GM13976 (cell line): ENCODE data around the gene BET1L.

Source experiments
- DNase-seq: peaks from one replicate; pipeline ENCODE4 v3.0.0; 2012; ENCODE audit warnings: low spot score
- in situ Hi-C: fragments of 300-500 bp; cut with MboI; formaldehyde crosslinking; loops from one replicate; pipeline ENCODE4 v1.12.0; 2022; ENCODE audit warnings: low sequenced_read_pairs, mixed read lengths, inconsistent platforms; ENCODE audit not compliant: unreplicated experiment
- TF ChIP-seq, protein P1 (sequence below): IDR thresholded peaks from 2 replicates; pipeline ENCODE4 v1.5.1; 2012; ENCODE audit warnings: borderline replicate concordance, mild to moderate bottlenecking; ENCODE audit not compliant: insufficient read depth; ENCODE audit errors: extremely low read depth, missing control alignments, control extremely low read depth

The BET1L gene

DNA sequence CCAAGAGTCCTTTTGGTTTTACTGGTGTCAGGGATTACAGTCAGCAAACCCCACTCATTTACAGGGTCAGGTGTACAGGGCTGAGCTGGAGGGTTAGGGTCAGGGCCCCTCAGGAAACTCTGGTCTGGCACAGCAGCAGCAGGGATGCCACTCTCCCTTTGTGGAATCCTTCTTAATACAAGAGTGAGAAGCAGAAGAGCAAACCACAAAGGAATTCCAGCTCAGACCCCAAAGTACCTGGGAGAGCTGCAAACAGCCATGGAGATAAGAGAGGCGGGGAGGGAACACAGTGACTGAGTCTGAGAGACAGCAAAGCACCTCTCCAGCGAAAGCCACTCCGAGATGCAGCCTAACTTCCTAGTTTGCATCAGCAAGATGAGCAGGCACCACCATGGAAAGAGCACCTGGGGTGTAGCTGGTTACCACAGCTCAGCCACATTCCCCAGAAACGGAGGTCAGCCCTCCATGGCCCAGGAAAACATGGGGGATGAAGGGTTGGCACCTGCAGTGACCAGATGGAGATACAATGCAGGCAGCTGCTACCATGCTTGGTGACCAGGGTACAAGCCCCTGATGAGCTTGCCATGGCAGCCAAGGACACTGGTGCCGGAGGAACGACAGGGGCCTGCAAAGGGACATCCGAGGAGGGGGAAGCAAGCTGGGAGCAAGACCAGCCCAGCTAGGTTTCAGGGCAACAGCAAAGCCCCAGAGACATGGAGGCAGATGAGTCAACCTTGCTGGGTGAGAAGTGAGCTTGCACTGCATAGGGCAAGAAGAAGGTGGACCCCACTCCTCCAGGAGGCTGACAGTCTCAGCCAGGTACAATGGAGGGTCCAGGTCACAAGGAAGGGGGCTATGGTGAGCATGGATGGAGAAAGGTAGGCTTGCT, 3.9 kb downstream of the BET1L start:
- TF ChIP-seq, protein P1, sequence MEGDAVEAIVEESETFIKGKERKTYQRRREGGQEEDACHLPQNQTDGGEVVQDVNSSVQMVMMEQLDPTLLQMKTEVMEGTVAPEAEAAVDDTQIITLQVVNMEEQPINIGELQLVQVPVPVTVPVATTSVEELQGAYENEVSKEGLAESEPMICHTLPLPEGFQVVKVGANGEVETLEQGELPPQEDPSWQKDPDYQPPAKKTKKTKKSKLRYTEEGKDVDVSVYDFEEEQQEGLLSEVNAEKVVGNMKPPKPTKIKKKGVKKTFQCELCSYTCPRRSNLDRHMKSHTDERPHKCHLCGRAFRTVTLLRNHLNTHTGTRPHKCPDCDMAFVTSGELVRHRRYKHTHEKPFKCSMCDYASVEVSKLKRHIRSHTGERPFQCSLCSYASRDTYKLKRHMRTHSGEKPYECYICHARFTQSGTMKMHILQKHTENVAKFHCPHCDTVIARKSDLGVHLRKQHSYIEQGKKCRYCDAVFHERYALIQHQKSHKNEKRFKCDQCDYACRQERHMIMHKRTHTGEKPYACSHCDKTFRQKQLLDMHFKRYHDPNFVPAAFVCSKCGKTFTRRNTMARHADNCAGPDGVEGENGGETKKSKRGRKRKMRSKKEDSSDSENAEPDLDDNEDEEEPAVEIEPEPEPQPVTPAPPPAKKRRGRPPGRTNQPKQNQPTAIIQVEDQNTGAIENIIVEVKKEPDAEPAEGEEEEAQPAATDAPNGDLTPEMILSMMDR: no peak
- in situ Hi-C loops: no loop called here
- no peak for DNase-seq

DNA sequence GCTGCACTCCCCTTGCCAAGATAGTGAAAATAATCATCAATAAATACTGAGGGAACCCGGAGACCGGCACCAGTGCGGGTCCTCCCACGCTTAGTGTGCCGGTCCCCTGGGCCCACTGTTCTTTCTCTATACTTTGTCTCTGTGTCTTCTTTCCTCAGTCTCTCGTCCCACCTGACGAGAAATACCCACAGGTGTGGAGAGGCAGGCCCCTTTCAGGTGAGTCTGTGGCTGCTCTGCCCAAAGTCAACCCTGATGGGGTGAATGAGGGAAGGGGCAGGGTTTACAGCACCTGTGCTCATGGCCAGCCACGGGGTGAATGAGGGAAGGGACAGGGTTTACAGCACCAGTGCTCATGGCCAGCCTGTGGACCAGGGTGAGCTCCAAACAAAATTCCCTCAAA, 4.7 kb downstream of the BET1L start:
- no peak for DNase-seq
- in situ Hi-C loops: no loop called here
- TF ChIP-seq, protein P1: no peak

DNA sequence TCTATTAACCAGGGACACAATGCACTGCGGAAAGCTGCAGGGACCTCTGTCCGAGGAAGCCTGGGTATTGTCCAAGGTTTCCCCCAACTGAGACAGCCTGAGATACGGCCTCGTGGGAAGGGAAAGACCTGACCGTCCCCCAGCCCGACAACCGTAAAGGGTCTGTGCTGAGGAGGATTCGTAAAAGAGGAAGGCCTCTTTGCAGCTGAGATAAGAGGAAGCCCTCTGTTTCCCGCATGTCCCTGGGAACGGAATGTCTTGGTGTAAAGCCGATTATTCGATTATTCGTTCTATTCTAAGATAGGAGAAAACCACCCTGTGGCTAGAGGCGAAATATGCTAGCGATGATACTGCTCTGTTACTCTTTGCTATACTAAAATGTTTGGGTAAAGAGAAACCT, 5.2 kb downstream of the BET1L start:
- TF ChIP-seq, protein P1: no peak
- DNase-seq: no peak
- in situ Hi-C loops: no loop called here

DNA sequence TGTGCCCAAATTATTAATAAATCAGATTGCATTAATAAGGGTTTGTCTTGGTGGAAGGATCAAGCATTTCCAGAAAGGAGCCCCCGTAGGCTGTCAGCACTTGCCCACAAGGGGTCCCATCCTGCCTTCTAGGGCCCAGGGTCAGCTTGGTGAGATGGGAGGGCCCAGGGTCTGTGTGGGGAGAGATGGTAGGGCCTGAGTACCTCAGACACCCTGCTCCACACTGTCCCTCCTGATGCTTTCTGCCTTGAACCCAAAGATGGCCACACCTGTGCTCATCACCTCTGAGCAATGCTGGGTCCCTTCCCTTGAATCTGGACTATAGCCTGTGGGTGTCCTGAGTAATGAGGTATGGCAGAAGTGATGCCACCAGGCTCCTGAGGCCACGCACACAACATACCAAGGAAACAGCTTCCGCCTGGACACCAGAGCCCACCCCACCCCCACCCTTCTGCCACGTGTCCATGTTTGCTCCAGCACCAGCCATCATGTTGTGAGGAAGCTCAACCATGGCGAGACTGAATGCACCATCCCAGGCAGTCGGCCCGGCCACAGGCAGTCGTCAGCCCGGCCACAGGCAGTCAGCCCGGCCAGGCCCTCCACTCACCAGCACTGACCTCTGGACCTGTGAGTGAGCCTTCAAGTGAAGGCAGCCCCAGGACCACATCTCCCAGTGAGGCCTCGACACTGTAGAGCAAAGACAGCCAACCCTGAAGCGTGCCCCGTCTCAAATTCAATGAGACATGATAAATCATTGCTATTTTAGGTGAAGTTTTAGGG, 6.8 kb downstream of the BET1L start:
- TF ChIP-seq, protein P1: no peak
- in situ Hi-C loops: no loop called here
- no peak for DNase-seq

DNA sequence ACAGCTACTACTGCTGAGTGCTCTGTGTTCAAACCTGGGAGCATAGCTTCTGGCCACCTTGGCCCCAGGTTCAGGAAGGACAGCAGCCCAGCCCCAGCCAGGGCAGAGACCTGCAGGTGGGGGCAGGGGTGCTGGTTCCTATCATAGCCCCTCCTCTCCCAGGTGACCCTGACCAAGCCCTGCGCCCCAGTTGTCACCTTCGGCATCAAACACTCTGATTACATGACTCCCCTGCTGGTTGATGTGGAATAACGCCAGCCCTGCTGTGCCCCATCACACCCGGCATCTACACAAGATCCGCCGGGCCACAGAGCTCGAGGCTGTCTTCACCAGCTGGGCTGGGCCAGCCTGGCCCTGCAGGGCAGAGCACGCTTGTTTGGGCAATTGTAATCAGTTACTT, 7.4 kb downstream of the BET1L start:
- in situ Hi-C loops: no loop called here
- no peak for DNase-seq
- TF ChIP-seq, protein P1: no peak

DNA sequence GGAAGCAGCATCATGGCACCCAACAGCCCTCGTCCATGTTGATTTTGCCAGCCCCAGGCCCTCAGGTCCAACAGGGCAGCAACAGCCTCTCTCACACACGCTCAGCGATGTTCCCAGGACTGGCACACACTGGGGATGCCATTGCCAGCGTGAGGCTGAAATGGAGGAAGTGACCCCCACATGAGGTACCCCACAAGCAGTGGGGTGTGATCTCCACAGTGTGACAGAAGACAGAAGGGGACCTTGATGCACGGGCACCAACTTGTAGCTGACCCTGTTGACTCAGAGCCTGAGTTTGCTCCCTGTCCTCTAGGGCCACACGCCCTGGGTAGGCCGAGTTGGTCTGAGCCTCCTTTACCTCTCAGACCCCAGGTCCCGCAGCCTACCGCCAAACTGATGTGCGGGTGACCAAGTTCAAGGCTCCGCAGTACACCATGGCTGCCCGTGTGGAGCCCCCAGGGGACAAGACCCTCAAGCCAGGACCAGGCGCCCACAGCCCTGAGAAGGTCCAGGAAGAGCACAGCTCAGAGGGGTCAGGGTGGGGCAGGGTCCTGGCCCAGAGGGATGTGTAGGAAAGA, 8.1 kb downstream of the BET1L start:
- TF ChIP-seq, protein P1: no peak
- no peak for DNase-seq
- in situ Hi-C loops: no loop called here
